K562 (cell line): ENCODE measurements around the gene RARRES2. TPM values are rescaled to one million over a fixed set of nuclear protein-coding genes. Genes with fewer than 3 reads are reported as not detected.

Experiments used
- ATAC-seq: fragments of 200-7000 bp; cut with Tn5 transposase; 3 replicates; pipeline ENCODE4 v1.9.1; 2020; ENCODE audit warnings: moderate library complexity
- BruUV-seq: library from RNA; stranded (reverse); fragments of 400-500 nt; replicated peaks from 2 replicates; lab custom pipeline; 2021; lab: Mats Ljungman, UMichigan
- CTCF ChIA-PET: fragments of 300-600 bp; formaldehyde crosslinking; extraction: SDS; loops from one replicate; lab custom pipeline; 2021; ENCODE audit warnings: low intra/inter-chr PET ratio; lab: Yijun Ruan, JAX
- POLR2A ChIA-PET: fragments of 300-600, 350-650 bp; sonication (Branson Sonifier 250); formaldehyde crosslinking; extraction: SDS; loops from one replicate; lab custom pipeline; 2021; ENCODE audit warnings: antibody characterized with exemption, inconsistent platforms; lab: Yijun Ruan, JAX
- DNase-seq, 4 experiments: peaks; one replicate each; pipeline versions ENCODE4 v3.0.0 to v3.0.0-alpha.2; 2011 to 2018; ENCODE audit warnings: low spot score in 3 of 4, mixed read lengths in 3 of 4; ENCODE audit errors: extremely low read depth in 1 of 4
- FAIRE-seq: peaks from 2 replicates; lab custom pipeline; 2011; peaks lifted over from hg19 to GRCh38; lab: Jason Lieb, UNC
- H2AFZ ChIP-seq: 2 replicates; pipeline ENCODE4 v1.6.0; 2011; ENCODE audit warnings: low read depth, low read length, control low read depth, inconsistent platforms
- H3K27ac ChIP-seq: fragments of 200-600 bp; 3 replicates; pipeline ENCODE4 v1.8.0; 2011; ENCODE audit warnings: low read depth, mild to moderate bottlenecking, control low read depth, inconsistent platforms, low read length, moderate library complexity, mixed read lengths; ENCODE audit errors: extremely low read depth
- H3K27me3 ChIP-seq, 2 experiments: fragments of 300-600 bp in 1 of 2; 2 replicates in 1 of 2; 3 replicates in 1 of 2; pipeline versions ENCODE4 v1.6.0 to v1.8.0; 2011; ENCODE audit warnings: inconsistent platforms in 2 of 2, low read length in 2 of 2, mild to moderate bottlenecking in 1 of 2, mixed read lengths in 1 of 2, moderate library complexity in 1 of 2; ENCODE audit not compliant: control insufficient read depth in 2 of 2, insufficient read depth in 2 of 2
- H3K36me3 ChIP-seq: fragments of 300-600 bp; 3 replicates; pipeline ENCODE4 v1.8.0; 2011; ENCODE audit warnings: mild to moderate bottlenecking, low read length, inconsistent platforms; ENCODE audit not compliant: control insufficient read depth, insufficient read depth
- H3K4me1 ChIP-seq, 2 experiments: fragments of 200-600 bp in 1 of 2; replicated peaks in 1 of 2; 2 replicates in 1 of 2; 3 replicates in 1 of 2; pipeline versions ENCODE4 v1.5.1 to v1.8.0; 2011; ENCODE audit warnings: inconsistent platforms in 2 of 2, low read length in 2 of 2, mild to moderate bottlenecking in 1 of 2, mixed read lengths in 1 of 2, moderate library complexity in 1 of 2; ENCODE audit not compliant: control insufficient read depth in 2 of 2, insufficient read depth in 2 of 2
- H3K4me2 ChIP-seq: 2 replicates; pipeline ENCODE4 v1.6.1; 2011; ENCODE audit warnings: low read length, control low read depth, inconsistent platforms, mixed read lengths; ENCODE audit not compliant: insufficient read depth
- H3K4me3 ChIP-seq: fragments of 200-600 bp; sonication (generic), shearing (Covaris generic); 2 replicates; pipeline ENCODE4 v1.5.1; 2016; ENCODE audit warnings: control low read depth, inconsistent platforms
- H3K79me2 ChIP-seq: fragments of 200-600 bp; 3 replicates; pipeline ENCODE4 v1.8.0; 2011; ENCODE audit warnings: low read length, inconsistent platforms; ENCODE audit not compliant: control insufficient read depth, insufficient read depth
- H3K9ac ChIP-seq, 2 experiments: 2 replicates each; pipeline versions ENCODE4 v1.6.0 to v1.6.1; 2011; ENCODE audit warnings: low read depth in 2 of 2, low read length in 2 of 2, control low read depth in 1 of 2, inconsistent platforms in 1 of 2, mild to moderate bottlenecking in 1 of 2, mixed read lengths in 1 of 2; ENCODE audit not compliant: insufficient read depth in 1 of 2
- H3K9me1 ChIP-seq: one replicate; pipeline ENCODE4 v1.6.0; 2011; ENCODE audit warnings: inconsistent platforms, mild to moderate bottlenecking, low read length, moderate library complexity; ENCODE audit not compliant: control insufficient read depth, insufficient read depth
- H3K9me3 ChIP-seq: replicated peaks from 2 replicates; pipeline ENCODE4 v1.5.1; 2011; ENCODE audit warnings: low read depth, low read length, inconsistent platforms; ENCODE audit not compliant: control insufficient read depth, insufficient read depth
- H4K20me1 ChIP-seq: replicated peaks from 2 replicates; pipeline ENCODE4 v1.6.1; 2011; ENCODE audit warnings: low read length, inconsistent platforms, mixed read lengths; ENCODE audit not compliant: control insufficient read depth, insufficient read depth
- BDP1 ChIP-seq: IDR thresholded peaks from 3 replicates; pipeline ENCODE4 v1.6.1; 2011; ENCODE audit not compliant: insufficient read length, insufficient read depth
- HDAC6 ChIP-seq: IDR thresholded peaks from 2 replicates; pipeline ENCODE4 v1.6.1; 2012; ENCODE audit warnings: low read depth, mild to moderate bottlenecking, control low read depth, inconsistent platforms, low read length, moderate library complexity
- HNRNPLL ChIP-seq: fragments of 200-400 bp; formaldehyde crosslinking; IDR thresholded peaks from 2 replicates; pipeline ENCODE4 v1.6.1; 2017; ENCODE audit warnings: low read length, low read depth, mild to moderate bottlenecking; ENCODE audit not compliant: poor library complexity, severe bottlenecking
- HOXB6 ChIP-seq: fragments of 250-450 bp; sonication (Bioruptor Pico); IDR thresholded peaks from 2 replicates; pipeline ENCODE4 v1.5.1; 2022; ENCODE audit warnings: mild to moderate bottlenecking, borderline replicate concordance
- MAFF ChIP-seq: IDR thresholded peaks from 2 replicates; pipeline ENCODE4 v1.6.1; 2012; ENCODE audit warnings: low read length, improper control_type of control experiment
- NBN ChIP-seq: fragments of 450-650 bp; IDR thresholded peaks from 2 replicates; pipeline ENCODE4 v1.6.1; 2016; ENCODE audit warnings: low read depth, mild to moderate bottlenecking
- NCOA6 ChIP-seq: fragments of 450-650 bp; IDR thresholded peaks from 2 replicates; pipeline ENCODE4 v1.6.1; 2017; ENCODE audit warnings: mild to moderate bottlenecking
- NFE2 ChIP-seq: IDR thresholded peaks from 2 replicates; pipeline ENCODE4 v1.6.1; 2014; ENCODE audit warnings: antibody characterized with exemption, low read depth
- RBM25 ChIP-seq: fragments of 200-400 bp; formaldehyde crosslinking; IDR thresholded peaks from 2 replicates; pipeline ENCODE4 v1.6.1; 2018; ENCODE audit warnings: low read length, low read depth, moderate library complexity; ENCODE audit not compliant: severe bottlenecking
- SP2 ChIP-seq: IDR thresholded peaks from 2 replicates; pipeline ENCODE4 v1.6.1; 2011; ENCODE audit warnings: mild to moderate bottlenecking, low read depth, low read length, moderate library complexity; ENCODE audit not compliant: poor library complexity, severe bottlenecking; ENCODE audit errors: extremely low read depth
- ZNF263 ChIP-seq: sonication (generic); formaldehyde crosslinking; IDR thresholded peaks from 2 replicates; pipeline ENCODE4 v1.8.0; 2022; ENCODE audit warnings: mild to moderate bottlenecking, missing genetic modification reagents, borderline replicate concordance
- WGBS: fragments of 100-300 bp; shearing (Covaris generic); methylation state at CpG from one replicate; pipeline ENCODE4 v1.1.6; 2016; ENCODE audit warnings: low coverage, mixed read lengths; ENCODE audit not compliant: insufficient coverage; ENCODE audit errors: missing lambda C conversion rate; 5-methylcytosine and 5-hydroxymethylcytosine counted together
- in situ Hi-C: fragments of 300-500 bp; cut with MboI; formaldehyde crosslinking; loops from 4 replicates; pipeline ENCODE4 v1.15.0; 2018; ENCODE audit warnings: inconsistent platforms, mixed read lengths
- intact Hi-C: fragments of 100-400 bp; cut with micrococcal nuclease; formaldehyde crosslinking; loops from 2 replicates; pipeline ENCODE4 v1.14.2; 2022
- polyA plus RNA-seq, 8 experiments: library from polyadenylated mRNA; depleted of rRNA in 4 of 8; stranded (reverse) in 5 of 8; unstranded in 3 of 8; fragments of >200 nt; fragmentation: Nextera tagmentation in 2 of 8; fragmentation: Illumina TruSeq in 1 of 8; extraction: Ambion mirVana in 2 of 8; extraction: Trizol in 1 of 8; gene quantifications; 2 replicates each; pipeline versions ENCODE4 v1.2.1 to v1.2.3, GENCODE V29; 2011 to 2014; ENCODE audit warnings: inconsistent platforms in 1 of 8, missing spikeins in 1 of 8
- total RNA-seq, 7 experiments: library from RNA; depleted of rRNA in 6 of 7; stranded (reverse); fragments of >200 nt in 6 of 7; fragmentation: Illumina TruSeq in 2 of 7; extraction: Trizol in 2 of 7; gene quantifications; 2 replicates each; pipeline versions ENCODE4 v1.2.1 to v1.2.3, GENCODE V29; 2011 to 2021; ENCODE audit warnings: low replicate concordance in 1 of 7
- TF ChIP-seq, protein P1 (sequence below): sonication (generic); formaldehyde crosslinking; IDR thresholded peaks from 2 replicates; pipeline ENCODE4 v1.8.1; 2023; ENCODE audit warnings: mild to moderate bottlenecking, missing genetic modification reagents
- TF ChIP-seq, protein P2 (sequence below): sonication (generic); formaldehyde crosslinking; IDR thresholded peaks from 2 replicates; pipeline ENCODE4 v1.8.0; 2022; ENCODE audit warnings: mild to moderate bottlenecking, missing genetic modification reagents, borderline replicate concordance
- TF ChIP-seq, protein P3 (sequence below): fragments of 250-450 bp; sonication (Bioruptor Pico); IDR thresholded peaks from 2 replicates; pipeline ENCODE4 v1.9.0; 2021; ENCODE audit warnings: mild to moderate bottlenecking, inconsistent platforms

RARRES2 gene
- total and polyA plus RNA-seq, 9 of the 15 experiments (the other 6 are each of a cell fraction or from before 2014, with no cell fraction given) = 0.11 to 1.7 (median 0.23) TPM; not detected in 6

DNA sequence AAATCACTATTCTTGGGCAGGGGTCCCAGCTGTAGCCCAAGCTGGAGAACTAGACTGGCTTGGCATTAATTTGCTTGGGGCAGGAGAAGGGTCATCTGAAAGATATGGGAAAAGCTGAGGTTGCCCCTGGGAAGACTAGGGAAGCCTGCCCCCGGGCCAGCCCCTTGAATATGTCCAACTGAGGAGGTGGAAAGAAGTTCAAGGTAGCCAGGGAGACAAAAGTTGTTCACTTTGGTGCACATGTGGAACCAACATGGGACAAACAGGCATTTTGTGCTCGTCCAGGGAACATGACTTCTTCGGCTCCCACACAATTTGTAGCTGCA, 19.7 kb downstream of the RARRES2 start:
- peaks cover 56 to 67% of the 10 kb centered on the region in 2 experiments for H3K4me1 ChIP-seq
- ATAC-seq = no peak
- H3K27ac ChIP-seq = peak overlapping the region; percentile 99
- no peak for FAIRE-seq
- H3K36me3 ChIP-seq = peaks cover 37% of the 10 kb centered on the region
- H3K4me3 ChIP-seq = no peak overlapping the region
- ChIA-PET POLR2A (interaction anchor here (0.9 to 5.9 kb wide), 5 partner anchors 8 to 47 kb away, joined by 3 to 35 read pairs (median 7); partner anchors contain the start of gene REPIN1), CTCF (no interaction called here)
- no peaks in the 10 kb centered on the region for H3K27me3 ChIP-seq
- no peaks in the 10 kb centered on the region for H3K9me1 ChIP-seq
- H3K4me2 ChIP-seq = peak overlapping the region; percentile 100
- intact Hi-C loops = loop anchor here (1.0 to 5.0 kb wide), 4 partner anchors 9 to 636 kb away; partner anchors contain the start of gene REPIN1
- in situ Hi-C loops = loop anchor here (5.0 kb wide), 1 partner anchor 34 kb away; no protein-coding TSS in a partner anchor
- H3K79me2 ChIP-seq = peaks cover 82% of the 10 kb centered on the region
- H3K9ac ChIP-seq = peak overlapping the region; percentile 45 to 96; a peak in 3 of 4 replicates
- WGBS = 47% methylated on average over 3 of the region's 3 CpGs
- no peak for DNase-seq
- BruUV-seq = no TSS peak
- no peaks in the 10 kb centered on the region for H3K9me3 ChIP-seq
- H4K20me1 ChIP-seq = no peaks in the 10 kb centered on the region
- H2AFZ ChIP-seq = peak overlapping the region; percentile 79; the same call in 1 of the 2 replicates
- TF ChIP-seq SP2 (no peak), BDP1 (no peak), NBN (no peak), RBM25 (no peak), MAFF (no peak), HNRNPLL (no peak), NFE2 (no peak), HDAC6 (no peak), ZNF263 (CRISPR knock-in tag) (peak; percentile 17; the same call in 1 of the 2 replicates), NCOA6 (no peak), HOXB6 (CRISPR knock-in tag) (no peak)
- TF ChIP-seq, protein P1, sequence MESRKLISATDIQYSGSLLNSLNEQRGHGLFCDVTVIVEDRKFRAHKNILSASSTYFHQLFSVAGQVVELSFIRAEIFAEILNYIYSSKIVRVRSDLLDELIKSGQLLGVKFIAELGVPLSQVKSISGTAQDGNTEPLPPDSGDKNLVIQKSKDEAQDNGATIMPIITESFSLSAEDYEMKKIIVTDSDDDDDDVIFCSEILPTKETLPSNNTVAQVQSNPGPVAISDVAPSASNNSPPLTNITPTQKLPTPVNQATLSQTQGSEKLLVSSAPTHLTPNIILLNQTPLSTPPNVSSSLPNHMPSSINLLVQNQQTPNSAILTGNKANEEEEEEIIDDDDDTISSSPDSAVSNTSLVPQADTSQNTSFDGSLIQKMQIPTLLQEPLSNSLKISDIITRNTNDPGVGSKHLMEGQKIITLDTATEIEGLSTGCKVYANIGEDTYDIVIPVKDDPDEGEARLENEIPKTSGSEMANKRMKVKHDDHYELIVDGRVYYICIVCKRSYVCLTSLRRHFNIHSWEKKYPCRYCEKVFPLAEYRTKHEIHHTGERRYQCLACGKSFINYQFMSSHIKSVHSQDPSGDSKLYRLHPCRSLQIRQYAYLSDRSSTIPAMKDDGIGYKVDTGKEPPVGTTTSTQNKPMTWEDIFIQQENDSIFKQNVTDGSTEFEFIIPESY (CRISPR knock-in tag) = no peak
- TF ChIP-seq, protein P2, sequence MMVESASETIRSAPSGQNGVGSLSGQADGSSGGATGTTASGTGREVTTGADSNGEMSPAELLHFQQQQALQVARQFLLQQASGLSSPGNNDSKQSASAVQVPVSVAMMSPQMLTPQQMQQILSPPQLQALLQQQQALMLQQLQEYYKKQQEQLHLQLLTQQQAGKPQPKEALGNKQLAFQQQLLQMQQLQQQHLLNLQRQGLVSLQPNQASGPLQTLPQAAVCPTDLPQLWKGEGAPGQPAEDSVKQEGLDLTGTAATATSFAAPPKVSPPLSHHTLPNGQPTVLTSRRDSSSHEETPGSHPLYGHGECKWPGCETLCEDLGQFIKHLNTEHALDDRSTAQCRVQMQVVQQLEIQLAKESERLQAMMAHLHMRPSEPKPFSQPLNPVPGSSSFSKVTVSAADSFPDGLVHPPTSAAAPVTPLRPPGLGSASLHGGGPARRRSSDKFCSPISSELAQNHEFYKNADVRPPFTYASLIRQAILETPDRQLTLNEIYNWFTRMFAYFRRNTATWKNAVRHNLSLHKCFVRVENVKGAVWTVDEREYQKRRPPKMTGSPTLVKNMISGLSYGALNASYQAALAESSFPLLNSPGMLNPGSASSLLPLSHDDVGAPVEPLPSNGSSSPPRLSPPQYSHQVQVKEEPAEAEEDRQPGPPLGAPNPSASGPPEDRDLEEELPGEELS = no peak
- TF ChIP-seq, protein P3, sequence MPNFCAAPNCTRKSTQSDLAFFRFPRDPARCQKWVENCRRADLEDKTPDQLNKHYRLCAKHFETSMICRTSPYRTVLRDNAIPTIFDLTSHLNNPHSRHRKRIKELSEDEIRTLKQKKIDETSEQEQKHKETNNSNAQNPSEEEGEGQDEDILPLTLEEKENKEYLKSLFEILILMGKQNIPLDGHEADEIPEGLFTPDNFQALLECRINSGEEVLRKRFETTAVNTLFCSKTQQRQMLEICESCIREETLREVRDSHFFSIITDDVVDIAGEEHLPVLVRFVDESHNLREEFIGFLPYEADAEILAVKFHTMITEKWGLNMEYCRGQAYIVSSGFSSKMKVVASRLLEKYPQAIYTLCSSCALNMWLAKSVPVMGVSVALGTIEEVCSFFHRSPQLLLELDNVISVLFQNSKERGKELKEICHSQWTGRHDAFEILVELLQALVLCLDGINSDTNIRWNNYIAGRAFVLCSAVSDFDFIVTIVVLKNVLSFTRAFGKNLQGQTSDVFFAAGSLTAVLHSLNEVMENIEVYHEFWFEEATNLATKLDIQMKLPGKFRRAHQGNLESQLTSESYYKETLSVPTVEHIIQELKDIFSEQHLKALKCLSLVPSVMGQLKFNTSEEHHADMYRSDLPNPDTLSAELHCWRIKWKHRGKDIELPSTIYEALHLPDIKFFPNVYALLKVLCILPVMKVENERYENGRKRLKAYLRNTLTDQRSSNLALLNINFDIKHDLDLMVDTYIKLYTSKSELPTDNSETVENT = 0 out of 2 replicates have a peak, but pooled peaks have one; percentile 23
